BJ (cell line): Measurements from ENCODE around the gene NOG. TPM values are rescaled to one million over a fixed set of nuclear protein-coding genes. Genes with fewer than 3 reads are reported as not detected.

Experiments used
- CTCF ChIA-PET: fragments of 350-600 bp; formaldehyde crosslinking; extraction: SDS; loops from one replicate; lab custom pipeline; 2021; ENCODE audit warnings: antibody characterized with exemption, inconsistent platforms; lab: Yijun Ruan, JAX
- POLR2A ChIA-PET: fragments of 300-600 bp; sonication (Branson Sonifier 250); formaldehyde crosslinking; extraction: SDS; loops from one replicate; lab custom pipeline; 2021; ENCODE audit warnings: antibody characterized with exemption; lab: Charles Lee
- DNase-seq: peaks from one replicate; pipeline ENCODE4 v3.0.0-alpha.2; 2011; ENCODE audit warnings: low read depth
- H3K27me3 ChIP-seq: 2 replicates; pipeline ENCODE4 v1.6.0; 2011; ENCODE audit warnings: low read length; ENCODE audit not compliant: control insufficient read depth, insufficient read depth
- H3K36me3 ChIP-seq: 2 replicates; pipeline ENCODE4 v1.5.1; 2011; ENCODE audit warnings: low read length; ENCODE audit not compliant: control insufficient read depth, insufficient read depth
- H3K4me3 ChIP-seq: 2 replicates; pipeline ENCODE4 v1.5.1; 2011; ENCODE audit warnings: low read depth, mild to moderate bottlenecking, control low read depth, low read length
- polyA plus RNA-seq: library from polyadenylated mRNA; depleted of rRNA; stranded (reverse); fragments of >200 nt; gene quantifications from 2 replicates; pipeline ENCODE4 v1.2.3, GENCODE V29; 2011
- TF ChIP-seq, protein P1 (sequence below): IDR thresholded peaks from 2 replicates; pipeline ENCODE4 v1.5.1; 2011; ENCODE audit warnings: low read depth, mild to moderate bottlenecking, control low read depth, inconsistent platforms, low read length, moderate library complexity; ENCODE audit not compliant: insufficient read depth

Gene NOG
- polyA plus RNA-seq, 1 experiment = 0.49 TPM

DNA sequence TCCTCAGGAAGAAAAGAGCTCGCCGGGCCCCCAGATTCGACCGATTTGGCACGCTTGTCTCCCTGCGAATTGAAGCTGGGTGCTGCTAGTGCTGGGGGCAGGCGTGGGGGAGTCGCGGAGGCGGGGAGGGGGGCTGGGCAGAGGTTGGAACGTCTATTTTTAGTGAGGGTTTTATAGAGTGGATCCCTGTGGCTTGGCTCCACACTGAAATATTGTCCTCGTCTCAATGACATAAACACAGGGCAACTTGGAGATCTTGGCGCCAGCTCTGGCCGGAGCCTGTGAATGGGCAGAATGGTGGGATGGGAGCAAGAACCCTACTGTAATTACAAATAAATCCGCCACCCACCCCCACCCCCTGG is 15.7 kb upstream of the NOG start:
- DNase-seq = no peak
- H3K4me3 ChIP-seq = no peak overlapping the region
- CTCF ChIA-PET = interaction anchor here (0.6 to 2.4 kb wide), 4 partner anchors 14 to 202 kb away, joined by 4 to 9 read pairs (median 5); no protein-coding TSS in a partner anchor

DNA sequence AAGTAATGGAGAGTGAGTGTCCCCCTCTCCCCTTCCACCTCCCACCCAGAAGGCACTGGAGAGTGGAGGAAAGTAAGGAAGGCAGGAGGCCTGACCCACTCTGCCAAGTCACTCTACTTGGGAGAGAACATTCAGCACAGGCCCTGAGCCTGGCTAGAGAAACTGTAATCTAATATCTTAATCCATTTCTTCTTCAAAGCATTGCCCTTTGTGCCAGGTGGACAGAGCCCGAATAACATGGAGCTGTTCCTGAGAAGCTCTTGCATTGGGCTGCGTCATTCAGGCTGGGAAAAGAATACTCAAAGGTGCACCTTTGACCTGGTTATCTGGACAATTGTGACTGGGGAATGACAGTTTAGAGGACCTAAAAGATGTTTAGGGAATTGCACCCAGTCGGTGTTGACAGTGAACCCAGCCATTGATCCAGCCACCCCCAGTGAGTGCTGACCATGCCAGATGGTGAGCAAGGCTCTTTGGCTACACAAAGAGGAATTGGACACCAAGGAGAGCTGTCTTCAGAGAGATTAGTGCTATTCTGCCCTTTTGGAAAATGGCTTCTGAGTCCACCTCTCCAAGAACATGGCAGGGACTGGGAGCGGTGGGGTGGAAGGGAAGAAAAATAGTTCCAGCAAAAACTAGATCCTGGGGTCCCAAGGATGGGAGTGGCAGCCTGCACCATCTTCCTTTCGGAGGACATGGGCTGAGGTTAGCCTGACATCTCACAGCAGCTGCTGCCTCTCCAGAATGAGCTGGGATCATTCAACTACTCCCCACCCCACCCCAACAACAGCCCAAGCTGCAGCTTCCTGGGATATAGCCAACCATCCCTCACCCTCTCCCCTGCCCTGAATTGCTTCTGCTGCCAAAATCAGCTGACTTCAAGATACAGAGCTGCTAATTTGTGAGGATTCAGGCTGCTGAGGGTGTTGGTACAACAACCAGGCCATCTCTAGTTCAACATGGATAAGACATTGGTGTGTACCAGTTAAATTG is 11.6 kb upstream of the NOG start:
- Histone ChIP-seq H3K27me3 (peaks cover 10% of the 10 kb centered on the region), H3K36me3 (no peaks in the 10 kb centered on the region), H3K4me3 (no peak overlapping the region)
- POLR2A ChIA-PET = no interaction called here
- CTCF ChIA-PET = interaction anchor here (1.8 to 2.6 kb wide), 2 partner anchors 11 to 134 kb away, joined by 5 to 19 read pairs; partner anchors contain the start of gene NOG
- DNase-seq = no peak
- TF ChIP-seq, protein P1, sequence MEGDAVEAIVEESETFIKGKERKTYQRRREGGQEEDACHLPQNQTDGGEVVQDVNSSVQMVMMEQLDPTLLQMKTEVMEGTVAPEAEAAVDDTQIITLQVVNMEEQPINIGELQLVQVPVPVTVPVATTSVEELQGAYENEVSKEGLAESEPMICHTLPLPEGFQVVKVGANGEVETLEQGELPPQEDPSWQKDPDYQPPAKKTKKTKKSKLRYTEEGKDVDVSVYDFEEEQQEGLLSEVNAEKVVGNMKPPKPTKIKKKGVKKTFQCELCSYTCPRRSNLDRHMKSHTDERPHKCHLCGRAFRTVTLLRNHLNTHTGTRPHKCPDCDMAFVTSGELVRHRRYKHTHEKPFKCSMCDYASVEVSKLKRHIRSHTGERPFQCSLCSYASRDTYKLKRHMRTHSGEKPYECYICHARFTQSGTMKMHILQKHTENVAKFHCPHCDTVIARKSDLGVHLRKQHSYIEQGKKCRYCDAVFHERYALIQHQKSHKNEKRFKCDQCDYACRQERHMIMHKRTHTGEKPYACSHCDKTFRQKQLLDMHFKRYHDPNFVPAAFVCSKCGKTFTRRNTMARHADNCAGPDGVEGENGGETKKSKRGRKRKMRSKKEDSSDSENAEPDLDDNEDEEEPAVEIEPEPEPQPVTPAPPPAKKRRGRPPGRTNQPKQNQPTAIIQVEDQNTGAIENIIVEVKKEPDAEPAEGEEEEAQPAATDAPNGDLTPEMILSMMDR = no peak

More for the DNA sequence above, 15.7 kb upstream of the NOG start:
- POLR2A ChIA-PET = no interaction called here
- no peaks in the 10 kb centered on the region for H3K36me3 ChIP-seq
- H3K27me3 ChIP-seq = peaks cover 7% of the 10 kb centered on the region
- TF ChIP-seq, protein P1 = no peak

DNA sequence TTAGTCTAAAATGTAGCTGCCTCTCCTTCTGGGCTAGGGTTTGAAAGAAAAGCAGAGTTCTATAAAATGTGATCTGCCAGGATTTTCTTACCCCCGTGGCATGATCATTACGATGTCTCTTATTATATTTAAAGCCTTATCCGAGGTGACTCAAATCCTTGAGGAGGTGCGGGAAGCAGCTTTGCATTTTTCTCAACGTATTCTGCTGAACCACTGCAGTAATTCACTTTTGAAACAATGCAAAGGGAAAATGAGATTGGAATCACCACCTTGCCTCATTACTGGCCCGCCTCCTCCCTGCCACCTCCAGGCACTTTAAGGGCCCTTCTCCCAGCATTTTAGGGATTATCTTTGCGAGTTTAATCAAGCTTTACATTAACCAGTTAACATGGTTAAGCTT is 9.7 kb upstream of the NOG start:
- H3K4me3 ChIP-seq = no peak overlapping the region
- CTCF ChIA-PET = interaction anchor here (1.2 to 2.6 kb wide), 3 partner anchors 9 to 197 kb away, joined by 5 to 19 read pairs (median 5); partner anchors contain the start of gene NOG

DNA sequence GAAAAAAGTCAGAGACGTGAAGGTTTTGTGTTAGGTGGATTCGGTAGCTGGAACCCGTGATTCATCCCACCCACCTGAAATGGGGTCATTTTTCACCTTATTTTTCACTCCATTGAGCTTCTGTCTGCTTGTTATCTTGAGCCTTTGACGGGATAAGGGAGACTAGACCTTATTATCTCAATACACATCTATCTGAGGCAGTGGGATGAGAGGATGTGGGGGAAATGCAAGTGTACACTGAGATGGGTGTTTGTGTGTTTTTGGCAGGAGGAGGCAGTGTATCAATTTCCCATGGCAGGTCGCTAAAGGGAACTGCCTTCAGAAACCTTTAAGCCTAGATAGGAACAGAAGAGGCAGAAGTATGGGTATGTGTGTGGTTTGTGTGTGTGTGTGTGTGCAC is 6.2 kb upstream of the NOG start:
- no peak overlapping the region for H3K4me3 ChIP-seq
- H3K36me3 ChIP-seq = no peaks in the 10 kb centered on the region
- ChIA-PET POLR2A (no interaction called here), CTCF (interaction anchor here (0.7 kb wide), 1 partner anchor 354 kb away, joined by 3 read pairs; no protein-coding TSS in a partner anchor)
- DNase-seq = no peak
- TF ChIP-seq, protein P1 = no peak
- H3K27me3 ChIP-seq = peaks cover 26% of the 10 kb centered on the region

More for the DNA sequence above, 9.7 kb upstream of the NOG start:
- Histone ChIP-seq H3K36me3 (no peaks in the 10 kb centered on the region), H3K27me3 (peaks cover 12% of the 10 kb centered on the region)
- TF ChIP-seq, protein P1 = no peak
- DNase-seq = no peak
- POLR2A ChIA-PET = no interaction called here

DNA sequence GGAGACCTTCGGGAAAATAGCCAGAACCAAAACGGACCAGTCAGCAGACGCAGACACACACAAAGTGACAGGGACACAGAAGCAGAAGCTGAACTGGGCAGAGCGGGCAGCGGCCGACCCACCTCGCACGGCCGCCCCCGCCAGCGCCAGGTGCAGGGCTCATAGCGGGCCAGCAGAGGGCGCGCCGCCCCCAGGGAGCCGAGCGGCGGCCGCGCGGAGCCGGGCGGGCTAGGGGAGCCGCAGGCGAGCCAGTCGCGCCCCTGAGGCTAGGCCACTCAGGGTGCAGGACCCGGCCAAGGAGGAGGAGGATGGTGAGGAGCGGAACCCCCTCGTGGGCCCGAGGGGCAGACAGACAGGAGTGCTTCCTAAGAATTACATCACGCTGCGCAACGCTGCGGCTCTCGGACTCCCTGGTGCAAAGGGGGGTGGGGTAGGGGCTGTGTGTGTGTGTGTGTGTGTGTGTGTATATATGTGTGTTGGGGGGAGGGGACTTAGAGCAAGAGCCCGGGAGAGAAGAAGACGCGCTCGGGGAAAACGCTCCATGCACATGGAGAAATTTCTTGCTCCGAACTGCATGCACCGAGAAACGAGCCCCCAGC is 913 bp upstream of the NOG start:
- peaks cover 21% of the 10 kb centered on the region for H3K27me3 ChIP-seq
- CTCF ChIA-PET = interaction anchor here (0.6 to 12.8 kb wide), 21 partner anchors 9 to 821 kb away, joined by 3 to 274 read pairs (median 3); no protein-coding TSS in a partner anchor
- TF ChIP-seq, protein P1 = peak; percentile 58
- no peaks in the 10 kb centered on the region for H3K36me3 ChIP-seq
- DNase-seq = no peak
- POLR2A ChIA-PET = no interaction called here
- peak overlapping the region; percentile 49 for H3K4me3 ChIP-seq
